H1 (cell line): ENCODE data around the gene TNRC6B. TPM values are rescaled to one million over a fixed set of nuclear protein-coding genes. Genes with fewer than 3 reads are reported as not detected.

Experiments used
- CTCF ChIA-PET: fragments of 300-600 bp; sonication (Branson Sonifier 250); formaldehyde crosslinking; loops from one replicate; lab custom pipeline; 2021; ENCODE audit not compliant: partially characterized antibody; lab: Charles Lee
- POLR2A ChIA-PET: fragments of 300-600 bp; sonication (Branson Sonifier 250); formaldehyde crosslinking; loops from one replicate; lab custom pipeline; 2021; ENCODE audit warnings: inconsistent platforms; ENCODE audit not compliant: partially characterized antibody; lab: Charles Lee
- DNase-seq, 2 experiments: peaks; one replicate each; pipeline versions ENCODE4 v3.0.0 to v3.0.0-alpha.2; 2010 to 2022; ENCODE audit warnings: low spot score in 2 of 2, low read depth in 1 of 2, mixed read lengths in 1 of 2
- FAIRE-seq: peaks from 2 replicates; lab custom pipeline; 2011; peaks lifted over from hg19 to GRCh38; lab: Jason Lieb, UNC
- H2AFZ ChIP-seq: 2 replicates; pipeline ENCODE4 v1.8.1; 2012; ENCODE audit warnings: low read length, inconsistent platforms
- H2AK5ac ChIP-seq: 2 replicates; pipeline ENCODE4 v1.6.1; 2013; ENCODE audit warnings: low read depth, low read length
- H2BK120ac ChIP-seq: replicated peaks from 2 replicates; pipeline ENCODE3; 2013; ENCODE audit warnings: low read depth, low read length, inconsistent platforms
- H2BK12ac ChIP-seq: 2 replicates; pipeline ENCODE4 v1.6.1; 2013; ENCODE audit warnings: low read depth, low read length
- H2BK15ac ChIP-seq: 2 replicates; pipeline ENCODE4 v1.6.1; 2013; ENCODE audit warnings: low read length
- H2BK20ac ChIP-seq: 2 replicates; pipeline ENCODE4 v1.6.1; 2013; ENCODE audit warnings: low read length
- H2BK5ac ChIP-seq: 2 replicates; pipeline ENCODE4 v1.6.1; 2013; ENCODE audit warnings: low read depth, low read length
- H3K14ac ChIP-seq: 2 replicates; pipeline ENCODE4 v1.6.1; 2013; ENCODE audit warnings: inconsistent platforms; ENCODE audit not compliant: insufficient read length
- H3K18ac ChIP-seq: 2 replicates; pipeline ENCODE4 v1.6.1; 2013; ENCODE audit warnings: low read length; ENCODE audit errors: extremely low read depth
- H3K23ac ChIP-seq: 2 replicates; pipeline ENCODE4 v1.6.1; 2013; ENCODE audit warnings: inconsistent platforms; ENCODE audit not compliant: insufficient read length
- H3K23me2 ChIP-seq: 2 replicates; pipeline ENCODE4 v1.6.1; 2013; ENCODE audit warnings: low read depth, low read length
- H3K27ac ChIP-seq: 2 replicates; pipeline ENCODE4 v1.6.1; 2011; ENCODE audit warnings: low read depth, low read length, inconsistent platforms
- H3K27me3 ChIP-seq, 4 experiments: replicated peaks in 1 of 4; 1 replicate in 1 of 4; 2 replicates in 3 of 4; pipeline versions ENCODE4 v1.6.1 to v1.8.1; 2011 to 2013; ENCODE audit warnings: low read length in 3 of 4, mild to moderate bottlenecking in 3 of 4, inconsistent platforms in 2 of 4, mixed read lengths in 2 of 4, moderate library complexity in 1 of 4; ENCODE audit not compliant: control insufficient read depth in 3 of 4, insufficient read depth in 3 of 4; ENCODE audit errors: extremely low read depth in 1 of 4
- H3K36me3 ChIP-seq, 4 experiments: 2 replicates each; pipeline versions ENCODE4 v1.6.1 to v1.8.1; 2011 to 2013; ENCODE audit warnings: mild to moderate bottlenecking in 4 of 4, low read length in 3 of 4, moderate library complexity in 2 of 4, control low read depth in 1 of 4, inconsistent platforms in 1 of 4; ENCODE audit not compliant: insufficient read depth in 4 of 4, control insufficient read depth in 2 of 4
- H3K4ac ChIP-seq: replicated peaks from 2 replicates; pipeline ENCODE3; 2013; ENCODE audit warnings: low read length, low read depth, mixed read lengths, inconsistent platforms; ENCODE audit not compliant: insufficient read length
- H3K4me1 ChIP-seq, 4 experiments: replicated peaks in 1 of 4; 1 replicate in 1 of 4; 2 replicates in 3 of 4; pipeline versions ENCODE4 v1.6.1 to v1.8.1; 2011 to 2013; ENCODE audit warnings: low read length in 3 of 4, inconsistent platforms in 2 of 4, mixed read lengths in 1 of 4; ENCODE audit not compliant: insufficient read depth in 4 of 4, control insufficient read depth in 3 of 4
- H3K4me2 ChIP-seq, 2 experiments: 2 replicates each; pipeline versions ENCODE4 v1.6.1 to v1.8.1; 2011 to 2013; ENCODE audit warnings: low read depth in 2 of 2, low read length in 2 of 2, control low read depth in 1 of 2, inconsistent platforms in 1 of 2, mild to moderate bottlenecking in 1 of 2; ENCODE audit not compliant: insufficient read depth in 1 of 2
- H3K4me3 ChIP-seq, 4 experiments: fragments of 200-600, 300-600 bp in 1 of 4; sonication (generic), shearing (Covaris generic), sonication (Bioruptor Twin) in 1 of 4; 2 replicates each; pipeline versions ENCODE4 v1.5.1 to v1.8.1; 2011 to 2016; ENCODE audit warnings: low read length in 4 of 4, low read depth in 3 of 4, control low read depth in 2 of 4, inconsistent platforms in 2 of 4, mild to moderate bottlenecking in 2 of 4, mixed read lengths in 1 of 4, moderate library complexity in 1 of 4; ENCODE audit not compliant: insufficient read depth in 2 of 4; ENCODE audit errors: extremely low read depth in 1 of 4
- H3K56ac ChIP-seq: replicated peaks from 2 replicates; pipeline ENCODE3; 2013; ENCODE audit warnings: low read depth, mild to moderate bottlenecking, mixed read lengths, low read length, inconsistent platforms; ENCODE audit not compliant: insufficient read length
- H3K79me1 ChIP-seq: 2 replicates; pipeline ENCODE4 v1.6.1; 2013; ENCODE audit warnings: low read depth, low read length, control low read depth
- H3K79me2 ChIP-seq, 2 experiments: 2 replicates each; pipeline versions ENCODE4 v1.6.1 to v1.8.1; 2012 to 2013; ENCODE audit warnings: low read length in 2 of 2, mild to moderate bottlenecking in 2 of 2, inconsistent platforms in 1 of 2; ENCODE audit not compliant: insufficient read depth in 2 of 2, control insufficient read depth in 1 of 2
- H3K9ac ChIP-seq, 4 experiments: replicated peaks in 1 of 4; 1 replicate in 1 of 4; 2 replicates in 3 of 4; pipeline versions ENCODE4 v1.6.1 to v1.8.1; 2011 to 2013; ENCODE audit warnings: low read depth in 3 of 4, low read length in 3 of 4, control low read depth in 2 of 4, mild to moderate bottlenecking in 2 of 4, moderate library complexity in 2 of 4, inconsistent platforms in 1 of 4; ENCODE audit errors: extremely low read depth in 1 of 4
- H3K9me3 ChIP-seq, 2 experiments: 2 replicates each; pipeline versions ENCODE4 v1.6.1 to v1.8.1; 2012 to 2013; ENCODE audit warnings: mild to moderate bottlenecking in 2 of 2, moderate library complexity in 2 of 2, control low read depth in 1 of 2, inconsistent platforms in 1 of 2, low read depth in 1 of 2, low read length in 1 of 2, mixed read lengths in 1 of 2; ENCODE audit not compliant: insufficient read depth in 2 of 2
- H4K20me1 ChIP-seq, 2 experiments: replicated peaks in 1 of 2; 2 replicates each; pipeline versions ENCODE3 to v1.8.1; 2011 to 2013; ENCODE audit warnings: inconsistent platforms in 2 of 2, low read length in 2 of 2, mild to moderate bottlenecking in 1 of 2; ENCODE audit not compliant: insufficient read depth in 2 of 2, control insufficient read depth in 1 of 2
- H4K5ac ChIP-seq: 2 replicates; pipeline ENCODE4 v1.6.1; 2013; ENCODE audit warnings: low read length, low read depth, mixed read lengths, inconsistent platforms; ENCODE audit not compliant: insufficient read length
- H4K8ac ChIP-seq: 2 replicates; pipeline ENCODE4 v1.8.0; 2013; ENCODE audit warnings: mild to moderate bottlenecking, moderate library complexity, low read length, inconsistent platforms; ENCODE audit not compliant: insufficient read depth; ENCODE audit errors: extremely low read depth
- H4K91ac ChIP-seq: replicated peaks from 2 replicates; pipeline ENCODE3; 2013; ENCODE audit warnings: low read length, mixed read lengths, inconsistent platforms; ENCODE audit not compliant: insufficient read length
- TCF12 ChIP-seq: IDR thresholded peaks from 2 replicates; pipeline ENCODE4 v1.6.1; 2011; ENCODE audit warnings: low read depth, mild to moderate bottlenecking, low read length
- WGBS, 2 experiments: shearing (Covaris generic) in 1 of 2; methylation state at CpG; one replicate each; pipeline versions ENCODE4 v1.1.6 to v1.1.7; 2013 to 2015; ENCODE audit warnings: low lambda C conversion rate in 2 of 2, mixed read lengths in 2 of 2, inconsistent platforms in 1 of 2, low coverage in 1 of 2, missing lambda C conversion rate in 1 of 2; ENCODE audit not compliant: insufficient replicate concordance in 2 of 2, insufficient coverage in 1 of 2, insufficient read length in 1 of 2; ENCODE audit errors: extremely low coverage in 1 of 2, missing lambda C conversion rate in 1 of 2; 5-methylcytosine and 5-hydroxymethylcytosine counted together
- polyA plus RNA-seq, 7 experiments: library from polyadenylated mRNA; depleted of rRNA in 3 of 7; stranded (reverse) in 5 of 7; unstranded in 2 of 7; fragments of >200 nt in 5 of 7; fragments of 200-250 nt in 2 of 7; gene quantifications; 1 replicate in 5 of 7; 2 replicates in 1 of 7; 4 replicates in 1 of 7; pipeline versions ENCODE4 v1.2.1 to v1.2.3, GENCODE V29; 2011 to 2013; ENCODE audit warnings: missing spikeins in 2 of 7, mixed read lengths in 2 of 7
- total RNA-seq: library from RNA; stranded (reverse); fragmentation: NEBNext Ultra II Directional; extraction: Animal tissue kit (Norgen Biotek cat#: 25700); gene quantifications from 2 replicates; pipeline ENCODE4 v1.2.1, GENCODE V29; 2021

TNRC6B gene
- total and polyA plus RNA-seq, 2 of the 8 experiments (the other 6 are each of a cell fraction or from before 2014, with no cell fraction given) = 12.5 to 48.9 TPM

GRCh38 chr22:40340044-40340443, 162.3 kb downstream of the TNRC6B start:
- H4K8ac ChIP-seq = no peak overlapping the region
- no peak overlapping the region for H2BK15ac ChIP-seq
- no peak overlapping the region for H3K9ac ChIP-seq
- no peak overlapping the region for H3K18ac ChIP-seq
- H3K79me2 ChIP-seq = no peaks in the 10 kb centered on the region
- no peak overlapping the region for H2BK5ac ChIP-seq
- no peaks in the 10 kb centered on the region; the same call in 1 of the 2 replicates for H3K79me1 ChIP-seq
- TF ChIP-seq TCF12 = no peak
- no peak overlapping the region for H3K14ac ChIP-seq
- H2AFZ ChIP-seq = no peak overlapping the region
- no peak for FAIRE-seq
- H3K4ac ChIP-seq = no peak overlapping the region
- H3K4me2 ChIP-seq = no peak overlapping the region
- H3K36me3 ChIP-seq = no peaks in the 10 kb centered on the region; a peak in 1 of 8 replicates
- no peak overlapping the region for H2BK12ac ChIP-seq
- no peaks in the 10 kb centered on the region; a peak in 1 of 7 replicates for H3K27me3 ChIP-seq
- no peak overlapping the region for H4K5ac ChIP-seq
- no peak overlapping the region for H3K27ac ChIP-seq
- H3K9me3 ChIP-seq = no peaks in the 10 kb centered on the region
- H4K91ac ChIP-seq = no peak overlapping the region
- no peaks in the 10 kb centered on the region for H4K20me1 ChIP-seq
- H2BK120ac ChIP-seq = no peak overlapping the region
- DNase-seq = no peak
- no peaks in the 10 kb centered on the region; a peak in 1 of 7 replicates for H3K4me1 ChIP-seq
- H3K23me2 ChIP-seq = no peaks in the 10 kb centered on the region
- no peak overlapping the region for H3K23ac ChIP-seq
- 93% methylated on average over 5 of the region's 5 CpGs; no CpG with 5 or more reads in 1 of the 2 experiments for WGBS, 2 experiments
- no peak overlapping the region for H3K56ac ChIP-seq
- CTCF ChIA-PET = interaction anchor here (1.1 to 2.5 kb wide), 2 partner anchors 14 to 304 kb away, joined by 3 to 8 read pairs; no protein-coding TSS in a partner anchor
- POLR2A ChIA-PET = interaction anchor here (1.4 kb wide), 1 partner anchor 13 kb away, joined by 5 read pairs; no protein-coding TSS in a partner anchor
- H3K4me3 ChIP-seq = no peak overlapping the region
- H2BK20ac ChIP-seq = no peak overlapping the region
- no peak overlapping the region for H2AK5ac ChIP-seq
